Measurements from ENCODE around the gene MAP2K6.
"Not testable (repeated sequence)": the region's sequence is repeated elsewhere in the genome, so short reads cannot be mapped to it uniquely, and the experiment has no call there.

MAP2K6 gene

GRCh38 chr17:69460963-69461922 lies 46.7 kb downstream of the MAP2K6 start:
- no peak for DNase-seq

GRCh38 chr17:69461951-69462369 lies 47.5 kb downstream of the MAP2K6 start:
- DNase-seq, result no peak

- no peak for DNase-seq
These were observed 48.4 kb downstream of the MAP2K6 start for GRCh38 chr17:69462882-69463281.

DNA sequence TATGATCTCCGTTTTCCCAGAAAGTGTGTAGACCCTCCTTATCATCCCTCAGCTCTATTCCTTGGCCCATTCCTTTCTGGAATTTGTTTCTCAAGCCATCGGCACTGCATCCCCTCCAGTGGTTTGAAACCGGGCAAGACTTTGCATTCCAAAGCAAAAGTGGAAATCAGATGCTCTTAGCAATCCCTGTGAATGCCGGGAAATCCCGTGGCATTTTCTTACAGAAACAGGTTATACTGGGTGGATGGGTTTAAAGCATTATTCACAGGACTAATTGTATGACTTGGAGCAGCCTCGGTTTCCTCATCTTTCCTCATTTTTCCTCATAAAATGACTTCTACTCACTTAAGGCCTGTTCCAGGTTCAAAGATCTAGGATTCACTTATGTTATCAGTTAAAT lies 52.0 kb downstream of the MAP2K6 start:
- DNase-seq, result no peak

- DNase-seq, result no peak
These were observed 52.6 kb downstream of the MAP2K6 start for GRCh38 chr17:69466905-69467667.

DNA sequence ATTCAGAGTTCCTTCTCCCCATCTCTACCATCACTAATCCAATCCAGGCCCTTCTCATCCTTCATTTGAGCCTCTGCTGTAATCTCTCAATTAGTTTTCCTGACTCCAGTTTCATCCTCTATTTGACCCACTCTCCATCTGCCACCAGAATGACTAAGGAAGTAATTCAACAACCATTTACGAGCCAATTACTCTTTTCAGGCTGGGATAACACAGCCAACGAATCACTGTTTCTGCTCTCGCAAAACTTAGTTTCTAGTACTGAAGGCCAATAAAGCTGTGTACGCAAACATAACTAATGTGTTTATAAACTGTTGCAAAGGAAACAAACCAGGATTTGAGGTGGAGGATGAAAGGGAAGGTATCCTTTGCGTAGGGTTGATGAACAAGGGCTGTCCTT lies 53.7 kb downstream of the MAP2K6 start:
- DNase-seq, result no peak

GRCh38 chr17:69470702-69471101 lies 56.2 kb downstream of the MAP2K6 start:
- DNase-seq, result no peak

DNA sequence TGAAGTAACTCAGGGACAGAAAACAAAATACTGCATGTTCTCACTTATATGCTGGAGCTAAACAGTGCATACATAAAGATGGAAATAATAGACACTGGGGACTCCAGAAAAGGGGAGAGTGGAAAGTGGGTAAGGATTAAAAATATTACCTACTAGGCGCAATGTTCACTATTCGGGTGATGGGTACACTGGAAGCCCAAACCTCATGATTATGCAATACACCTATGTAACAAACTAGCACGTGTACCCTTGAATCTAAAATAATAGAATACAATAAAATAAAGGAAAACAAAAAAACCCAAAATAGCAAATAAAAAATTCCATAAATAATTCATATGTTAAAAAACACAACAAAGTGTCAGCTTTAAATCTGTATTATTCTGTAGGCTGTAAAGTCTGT lies 56.9 kb downstream of the MAP2K6 start:
- no peak for DNase-seq

GRCh38 chr17:69473841-69474831 lies 59.6 kb downstream of the MAP2K6 start:
- no peak for DNase-seq

- no peak for DNase-seq
These were observed 62.9 kb downstream of the MAP2K6 start for GRCh38 chr17:69477204-69477902.

DNA sequence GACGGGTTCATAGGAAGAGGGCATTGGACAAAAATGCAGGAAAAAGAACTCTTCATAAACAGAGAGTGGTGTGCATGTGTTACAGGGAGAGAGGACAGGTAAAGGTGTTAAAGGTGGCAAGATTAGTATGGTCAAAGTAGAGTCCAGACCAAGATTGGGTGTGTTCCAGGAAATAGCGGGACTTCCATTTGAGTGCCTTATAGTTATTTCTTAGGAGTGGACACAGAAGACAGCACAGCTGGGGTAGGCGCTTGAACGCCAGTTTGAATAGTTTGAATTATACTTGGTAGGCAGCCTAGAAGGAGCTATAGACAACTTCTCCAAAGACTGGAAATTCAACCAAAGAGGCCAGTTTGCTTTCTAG lies 63.4 kb downstream of the MAP2K6 start:
- DNase-seq, result no peak

DNA sequence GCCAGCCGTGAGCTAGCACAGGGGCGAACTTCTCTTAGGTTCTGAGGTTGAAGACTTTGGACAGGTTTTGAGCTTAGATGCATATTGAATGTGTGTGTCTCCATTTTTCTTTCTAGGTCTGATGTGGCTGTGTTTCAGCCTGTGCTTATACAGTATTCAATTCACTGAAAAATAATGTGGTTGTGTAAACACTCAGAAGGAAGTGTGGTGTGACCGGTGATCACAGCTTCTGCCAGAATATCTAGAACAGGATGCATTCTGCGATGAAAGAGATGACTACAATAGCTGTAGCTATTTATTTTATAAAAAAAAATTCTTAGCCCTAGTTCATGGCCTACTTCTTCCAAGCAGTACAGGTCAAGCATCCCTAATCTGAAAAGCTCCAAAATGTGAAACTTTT lies 64.4 kb downstream of the MAP2K6 start:
- no peak for DNase-seq

- DNase-seq, result not testable (repeated sequence)
These were observed 65.3 kb downstream of the MAP2K6 start for GRCh38 chr17:69479756-69480155.

DNA sequence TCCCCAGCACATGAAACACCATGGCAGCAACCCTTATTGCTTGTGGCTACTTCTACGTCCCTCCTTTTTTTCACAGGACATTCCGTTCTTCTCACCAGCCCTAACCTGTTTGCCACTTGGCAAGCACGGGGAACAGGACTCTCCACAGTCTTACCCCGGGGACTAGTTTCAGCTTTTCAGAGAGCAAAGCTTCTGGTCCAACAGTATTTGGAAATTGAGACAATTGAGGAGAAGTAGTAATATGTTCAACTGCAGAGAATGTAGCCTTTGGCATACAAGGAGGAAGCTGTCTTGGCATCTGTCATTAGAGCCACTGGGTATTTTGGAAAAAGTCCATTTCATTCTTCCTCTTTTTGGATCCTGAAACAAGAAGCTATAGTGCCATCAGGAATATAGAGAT lies 65.7 kb downstream of the MAP2K6 start:
- DNase-seq, result no peak

DNA sequence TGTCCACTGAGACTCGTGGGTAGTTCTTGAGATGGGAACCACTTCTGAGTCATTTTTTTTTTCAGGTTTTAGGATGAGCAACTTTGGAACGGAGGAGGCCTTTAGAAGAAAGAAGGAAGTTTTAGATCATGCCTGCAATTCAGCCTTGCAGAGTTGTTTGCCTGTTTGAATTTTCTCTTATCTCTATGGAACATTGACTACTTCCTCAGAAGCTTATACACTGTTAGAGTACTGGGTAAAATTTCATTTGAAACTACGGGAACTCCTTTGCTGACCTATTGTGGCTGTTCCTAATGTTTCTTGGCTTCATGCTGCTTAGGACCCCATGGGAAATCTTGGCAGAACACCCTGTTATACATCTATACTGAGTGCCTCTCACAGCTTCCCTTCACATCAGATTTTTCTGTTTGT lies 70.8 kb downstream of the MAP2K6 start:
- no peak for DNase-seq

GRCh38 chr17:69485901-69486643 lies 71.6 kb downstream of the MAP2K6 start:
- no peak for DNase-seq

- DNase-seq, result no peak
These were observed 72.5 kb downstream of the MAP2K6 start for GRCh38 chr17:69486779-69487637.

DNA sequence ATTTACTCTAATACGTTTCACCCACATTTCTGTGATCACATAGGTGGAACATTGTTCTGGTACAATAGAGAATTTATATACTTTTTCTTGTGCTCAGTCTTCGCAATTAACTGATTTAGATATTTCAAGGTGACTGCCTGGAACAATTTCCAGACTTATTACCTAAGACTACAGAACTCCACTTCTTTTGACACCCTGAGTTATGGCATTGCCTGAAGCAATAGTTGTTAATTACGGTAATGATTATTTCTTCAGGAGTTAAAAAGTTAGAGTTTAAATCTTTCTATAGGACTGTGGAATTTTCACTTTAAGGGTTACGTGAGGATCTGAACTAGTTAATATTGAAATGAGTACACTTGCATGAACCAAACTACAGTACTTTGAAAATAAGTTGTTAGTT lies 74.8 kb downstream of the MAP2K6 start:
- DNase-seq, result no peak

- no peak for DNase-seq
These were observed 78.0 kb downstream of the MAP2K6 start for GRCh38 chr17:69492410-69493071.

DNA sequence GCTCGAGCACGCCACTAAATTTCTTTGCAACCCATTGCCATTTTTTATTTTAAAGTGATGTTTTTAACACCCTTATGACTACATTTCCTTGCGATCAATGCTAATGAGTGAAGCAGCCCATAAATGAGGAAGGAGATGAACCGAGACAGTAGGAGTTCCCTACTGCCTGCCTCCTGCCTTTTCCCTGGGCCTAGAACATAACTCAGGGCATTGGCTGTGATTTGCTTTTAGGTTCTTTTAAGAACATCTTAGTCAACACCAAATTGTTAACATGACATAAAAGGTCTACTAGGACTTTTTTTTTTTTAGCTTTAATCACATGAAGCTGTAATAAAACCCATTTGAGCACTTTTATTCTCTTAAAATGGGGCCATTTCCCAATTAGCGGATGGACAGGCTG lies 81.3 kb downstream of the MAP2K6 start:
- DNase-seq, result no peak
